H1 (cell line): ENCODE results near the gene PPP1R14B.

Experiments used
- SP1 ChIP-seq: IDR thresholded peaks from 2 replicates; pipeline ENCODE4 v1.6.1; 2011; ENCODE audit warnings: low read depth, low read length
- TF ChIP-seq, protein P1 (sequence below), 3 experiments: IDR thresholded peaks; 1 replicate in 2 of 3; 2 replicates in 1 of 3; pipeline versions ENCODE4 v1.5.1 to v1.6.1; 2011; ENCODE audit warnings: low read length in 3 of 3, mild to moderate bottlenecking in 3 of 3, inconsistent platforms in 2 of 3, low read depth in 1 of 3, moderate library complexity in 1 of 3; ENCODE audit not compliant: insufficient read depth in 1 of 3; ENCODE audit errors: control extremely low read depth in 1 of 3
- TF ChIP-seq, protein P2 (sequence below): IDR thresholded peaks from 2 replicates; pipeline ENCODE4 v1.6.1; 2012; ENCODE audit warnings: inconsistent platforms

DNA sequence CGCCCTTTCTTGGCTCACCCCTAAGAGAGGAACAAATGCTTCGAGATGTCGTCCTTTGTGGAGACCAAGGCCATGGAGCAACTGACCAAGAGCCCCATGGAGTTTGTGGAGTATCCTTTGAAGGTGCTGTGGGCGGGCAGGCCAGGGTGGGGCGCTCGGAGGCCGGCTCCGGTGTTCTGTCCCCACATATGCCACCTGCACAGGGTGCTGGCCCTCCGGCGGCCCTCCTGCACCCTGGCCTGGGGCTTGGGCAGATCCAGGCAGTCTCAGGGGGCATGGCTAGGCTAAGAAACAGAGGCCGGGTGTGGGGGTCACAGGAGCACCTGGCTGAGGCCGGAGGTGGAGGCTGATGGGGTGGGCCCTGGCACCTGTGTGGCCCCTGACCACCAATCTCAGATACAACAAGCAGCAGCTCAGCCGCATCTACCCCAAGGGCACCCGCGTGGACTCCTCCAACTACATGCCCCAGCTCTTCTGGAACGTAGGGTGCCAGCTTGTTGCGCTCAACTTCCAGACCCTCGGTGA lies 14.9 kb upstream of the PPP1R14B start:
- TF ChIP-seq, protein P1, sequence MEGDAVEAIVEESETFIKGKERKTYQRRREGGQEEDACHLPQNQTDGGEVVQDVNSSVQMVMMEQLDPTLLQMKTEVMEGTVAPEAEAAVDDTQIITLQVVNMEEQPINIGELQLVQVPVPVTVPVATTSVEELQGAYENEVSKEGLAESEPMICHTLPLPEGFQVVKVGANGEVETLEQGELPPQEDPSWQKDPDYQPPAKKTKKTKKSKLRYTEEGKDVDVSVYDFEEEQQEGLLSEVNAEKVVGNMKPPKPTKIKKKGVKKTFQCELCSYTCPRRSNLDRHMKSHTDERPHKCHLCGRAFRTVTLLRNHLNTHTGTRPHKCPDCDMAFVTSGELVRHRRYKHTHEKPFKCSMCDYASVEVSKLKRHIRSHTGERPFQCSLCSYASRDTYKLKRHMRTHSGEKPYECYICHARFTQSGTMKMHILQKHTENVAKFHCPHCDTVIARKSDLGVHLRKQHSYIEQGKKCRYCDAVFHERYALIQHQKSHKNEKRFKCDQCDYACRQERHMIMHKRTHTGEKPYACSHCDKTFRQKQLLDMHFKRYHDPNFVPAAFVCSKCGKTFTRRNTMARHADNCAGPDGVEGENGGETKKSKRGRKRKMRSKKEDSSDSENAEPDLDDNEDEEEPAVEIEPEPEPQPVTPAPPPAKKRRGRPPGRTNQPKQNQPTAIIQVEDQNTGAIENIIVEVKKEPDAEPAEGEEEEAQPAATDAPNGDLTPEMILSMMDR (IDR thresholded peaks at IDR 0.05; ENCODE audit: control extremely low read depth in 1 of 3, insufficient read depth in 1 of 3, low read depth in 1 of 3, low read length in 3 of 3) = no peak
- TF ChIP-seq SP1 = no peak
- TF ChIP-seq, protein P2, sequence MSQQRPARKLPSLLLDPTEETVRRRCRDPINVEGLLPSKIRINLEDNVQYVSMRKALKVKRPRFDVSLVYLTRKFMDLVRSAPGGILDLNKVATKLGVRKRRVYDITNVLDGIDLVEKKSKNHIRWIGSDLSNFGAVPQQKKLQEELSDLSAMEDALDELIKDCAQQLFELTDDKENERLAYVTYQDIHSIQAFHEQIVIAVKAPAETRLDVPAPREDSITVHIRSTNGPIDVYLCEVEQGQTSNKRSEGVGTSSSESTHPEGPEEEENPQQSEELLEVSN = no peak
